DND-41 (cell line): ENCODE measurements around the gene AFF2.
A peak's percentile ranks its signal among the peaks of the same experiment; 100 is the strongest.

Source experiments
- ATAC-seq: fragments of 200-7000 bp; cut with Tn5 transposase; 3 replicates; pipeline ENCODE4 v1.9.1; 2021; ENCODE audit warnings: low read depth; ENCODE audit not compliant: insufficient read depth
- DNase-seq: peaks from one replicate; pipeline ENCODE4 v3.0.0-alpha.2; 2020
- H2AFZ ChIP-seq: 2 replicates; pipeline ENCODE4 v1.6.0; 2012; ENCODE audit warnings: low read depth, low read length
- H3K27ac ChIP-seq: 2 replicates; pipeline ENCODE4 v1.5.1; 2012; ENCODE audit warnings: low read length, inconsistent platforms
- H3K27me3 ChIP-seq: fragments of 200-600 bp; sonication (generic); 2 replicates; pipeline ENCODE4 v1.6.0; 2012; ENCODE audit warnings: low read length, mild to moderate bottlenecking, inconsistent platforms; ENCODE audit not compliant: insufficient read depth, poor library complexity
- H3K36me3 ChIP-seq: 2 replicates; pipeline ENCODE4 v1.5.1; 2012; ENCODE audit warnings: low read length, inconsistent platforms; ENCODE audit not compliant: insufficient read depth
- H3K4me1 ChIP-seq: 2 replicates; pipeline ENCODE4 v1.5.1; 2012; ENCODE audit warnings: mild to moderate bottlenecking, low read length; ENCODE audit not compliant: insufficient read depth
- H3K4me2 ChIP-seq: 2 replicates; pipeline ENCODE4 v1.6.0; 2012; ENCODE audit warnings: mild to moderate bottlenecking, moderate library complexity, low read length, inconsistent platforms; ENCODE audit not compliant: insufficient read depth
- H3K4me3 ChIP-seq, 2 experiments: fragments of 200-600 bp in 1 of 2; shearing (Covaris generic) in 1 of 2; 2 replicates each; pipeline ENCODE4 v1.5.1; 2012 to 2016; ENCODE audit warnings: inconsistent platforms in 2 of 2, low read length in 2 of 2, mild to moderate bottlenecking in 2 of 2, low read depth in 1 of 2, moderate library complexity in 1 of 2
- H3K79me2 ChIP-seq: 2 replicates; pipeline ENCODE4 v1.6.0; 2012; ENCODE audit warnings: low read length, inconsistent platforms; ENCODE audit not compliant: insufficient read depth
- H3K9ac ChIP-seq: 2 replicates; pipeline ENCODE4 v1.6.0; 2012; ENCODE audit warnings: low read depth, mild to moderate bottlenecking, inconsistent platforms, low read length, moderate library complexity
- H3K9me3 ChIP-seq: 2 replicates; pipeline ENCODE4 v1.5.1; 2012; ENCODE audit warnings: low read length, moderate library complexity, mild to moderate bottlenecking, inconsistent platforms; ENCODE audit not compliant: insufficient read depth, severe bottlenecking
- H4K20me1 ChIP-seq: 2 replicates; pipeline ENCODE4 v1.6.0; 2012; ENCODE audit warnings: low read length; ENCODE audit not compliant: insufficient read depth
- EZH2 ChIP-seq: IDR thresholded peaks from 3 replicates; pipeline ENCODE4 v1.6.1; 2012; ENCODE audit warnings: borderline replicate concordance, low read depth, mild to moderate bottlenecking, moderate library complexity, low read length, inconsistent platforms; ENCODE audit not compliant: severe bottlenecking
- TF ChIP-seq, protein P1 (sequence below): IDR thresholded peaks from 2 replicates; pipeline ENCODE4 v1.5.1; 2012; ENCODE audit warnings: borderline replicate concordance, low read length, moderate library complexity, mild to moderate bottlenecking; ENCODE audit not compliant: poor library complexity, severe bottlenecking; ENCODE audit errors: extremely low read depth

AFF2 gene

DNA sequence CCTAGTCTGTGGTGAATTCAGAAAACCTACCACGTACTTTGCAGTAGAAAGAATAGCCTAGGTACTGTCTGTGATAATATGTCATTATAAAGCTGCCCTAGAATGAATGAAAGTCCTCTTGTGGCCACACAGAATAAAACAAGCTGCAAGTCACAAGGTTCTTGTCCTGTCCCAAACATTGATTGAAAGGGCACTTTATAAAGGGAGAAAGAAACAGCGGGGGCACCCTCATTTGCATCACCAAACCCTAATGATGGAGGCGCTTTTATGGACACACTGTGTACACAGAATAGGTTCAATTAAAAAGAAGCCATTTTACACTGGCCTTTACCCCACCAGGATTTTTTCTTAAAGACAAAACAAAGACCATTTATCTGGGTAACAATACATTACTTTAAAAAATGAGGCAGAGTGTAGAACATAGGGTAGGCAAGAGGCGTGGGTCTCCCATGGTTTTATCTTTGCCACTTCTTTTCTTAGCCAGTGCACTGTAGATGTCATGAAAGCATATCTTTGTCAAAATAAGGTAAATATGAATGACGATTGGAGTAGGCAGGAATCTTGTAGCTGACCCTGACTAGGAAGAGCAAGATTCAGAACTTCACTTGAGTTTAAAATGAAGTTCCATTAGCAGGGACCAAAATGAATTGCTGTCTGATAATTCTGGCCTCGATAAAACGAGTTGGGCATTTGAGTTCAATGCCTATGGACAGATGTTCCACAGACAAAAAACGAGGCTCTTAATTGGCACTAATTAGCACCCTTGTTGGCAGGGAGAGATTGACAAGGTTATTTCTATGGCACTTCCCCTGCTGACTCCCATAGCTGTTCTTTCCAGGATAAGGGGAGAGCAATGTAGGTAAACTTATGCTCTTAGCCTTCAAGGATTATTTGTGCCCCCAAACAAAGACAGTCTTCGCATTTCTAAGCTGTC is 365.1 kb downstream of the AFF2 start:
- Histone ChIP-seq H3K27me3 (no peaks in the 10 kb centered on the region), H3K4me3 (no peak overlapping the region), H3K4me2 (no peak overlapping the region), H3K79me2 (no peaks in the 10 kb centered on the region), H3K27ac (no peak overlapping the region), H3K9me3 (no peaks in the 10 kb centered on the region), H3K9ac (no peak overlapping the region), H2AFZ (no peak overlapping the region), H3K4me1 (no peaks in the 10 kb centered on the region), H3K36me3 (no peaks in the 10 kb centered on the region), H4K20me1 (no peaks in the 10 kb centered on the region)
- no peak for DNase-seq
- ATAC-seq = no peak
- TF ChIP-seq, protein P1, sequence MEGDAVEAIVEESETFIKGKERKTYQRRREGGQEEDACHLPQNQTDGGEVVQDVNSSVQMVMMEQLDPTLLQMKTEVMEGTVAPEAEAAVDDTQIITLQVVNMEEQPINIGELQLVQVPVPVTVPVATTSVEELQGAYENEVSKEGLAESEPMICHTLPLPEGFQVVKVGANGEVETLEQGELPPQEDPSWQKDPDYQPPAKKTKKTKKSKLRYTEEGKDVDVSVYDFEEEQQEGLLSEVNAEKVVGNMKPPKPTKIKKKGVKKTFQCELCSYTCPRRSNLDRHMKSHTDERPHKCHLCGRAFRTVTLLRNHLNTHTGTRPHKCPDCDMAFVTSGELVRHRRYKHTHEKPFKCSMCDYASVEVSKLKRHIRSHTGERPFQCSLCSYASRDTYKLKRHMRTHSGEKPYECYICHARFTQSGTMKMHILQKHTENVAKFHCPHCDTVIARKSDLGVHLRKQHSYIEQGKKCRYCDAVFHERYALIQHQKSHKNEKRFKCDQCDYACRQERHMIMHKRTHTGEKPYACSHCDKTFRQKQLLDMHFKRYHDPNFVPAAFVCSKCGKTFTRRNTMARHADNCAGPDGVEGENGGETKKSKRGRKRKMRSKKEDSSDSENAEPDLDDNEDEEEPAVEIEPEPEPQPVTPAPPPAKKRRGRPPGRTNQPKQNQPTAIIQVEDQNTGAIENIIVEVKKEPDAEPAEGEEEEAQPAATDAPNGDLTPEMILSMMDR = no peak
- no peak for TF ChIP-seq EZH2

DNA sequence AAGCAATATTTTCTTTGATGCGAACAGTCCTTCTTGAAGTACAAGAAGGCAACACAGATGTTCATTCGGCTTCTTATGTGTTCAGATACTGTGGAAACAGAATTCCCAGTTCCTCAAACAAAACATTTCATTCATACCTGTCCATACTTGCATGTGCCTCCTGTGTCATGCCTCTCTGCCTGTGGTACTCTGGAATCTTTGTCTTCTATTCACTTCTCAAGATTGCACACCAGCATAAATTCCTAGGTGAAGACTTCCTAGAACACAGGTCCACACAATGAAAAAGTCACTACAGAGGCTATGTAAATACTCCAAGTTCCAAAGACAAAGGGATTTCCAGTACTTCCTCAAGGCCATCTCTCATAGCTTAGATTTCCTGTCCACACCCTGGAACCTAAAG is 367.2 kb downstream of the AFF2 start:
- Histone ChIP-seq H3K27ac (no peak overlapping the region), H3K27me3 (no peaks in the 10 kb centered on the region), H3K79me2 (no peaks in the 10 kb centered on the region), H3K4me1 (no peaks in the 10 kb centered on the region), H3K4me2 (no peak overlapping the region), H3K4me3 (no peak overlapping the region), H4K20me1 (no peaks in the 10 kb centered on the region), H3K9me3 (no peaks in the 10 kb centered on the region), H3K9ac (no peak overlapping the region), H3K36me3 (no peaks in the 10 kb centered on the region), H2AFZ (no peak overlapping the region)
- DNase-seq = no peak
- no peak for ATAC-seq
- TF ChIP-seq, protein P1 = no peak
- no peak for TF ChIP-seq EZH2

DNA sequence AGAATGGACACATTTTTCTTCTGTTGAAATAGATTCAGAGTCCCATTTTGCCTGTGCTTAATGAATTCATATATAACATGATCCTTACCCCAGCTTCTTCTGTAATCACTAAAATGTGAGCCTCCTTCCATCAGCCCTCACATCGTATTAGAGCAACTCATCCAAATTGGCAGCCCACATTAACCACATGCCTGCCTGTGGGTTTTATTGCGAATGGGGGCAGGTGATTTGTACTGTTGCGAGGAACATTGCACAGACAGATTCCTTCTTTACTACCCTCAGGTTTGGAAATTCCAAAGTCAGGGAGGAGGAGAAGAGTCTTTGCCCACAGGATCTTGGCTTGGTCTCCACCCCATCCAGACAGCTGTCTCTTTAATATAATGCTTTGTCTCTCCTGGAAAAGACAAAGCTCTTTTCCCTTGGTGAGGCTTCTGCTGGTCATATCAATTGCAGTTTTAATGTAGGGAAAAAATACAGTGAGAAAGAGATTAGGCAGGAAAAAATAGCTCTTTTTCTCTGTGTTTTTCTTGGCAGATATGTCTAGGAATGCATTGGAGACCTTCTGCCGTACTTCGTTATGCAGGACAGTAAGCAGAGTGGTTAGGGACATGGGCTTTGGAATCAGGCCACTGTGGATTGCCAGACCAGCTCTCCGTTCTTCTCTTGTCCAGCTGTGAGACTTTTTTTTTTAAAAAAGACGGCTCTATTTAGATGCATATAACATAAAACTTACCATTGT is 371.2 kb downstream of the AFF2 start:
- no peak overlapping the region for H3K4me2 ChIP-seq
- no peaks in the 10 kb centered on the region for H3K27me3 ChIP-seq
- H3K36me3 ChIP-seq = no peaks in the 10 kb centered on the region
- DNase-seq (peak; percentile 26), ATAC-seq (peak; percentile 73)
- no peaks in the 10 kb centered on the region for H3K79me2 ChIP-seq
- no peak overlapping the region for H3K27ac ChIP-seq
- no peaks in the 10 kb centered on the region for H3K9me3 ChIP-seq
- no peak overlapping the region for H3K9ac ChIP-seq
- H4K20me1 ChIP-seq = no peaks in the 10 kb centered on the region
- H3K4me3 ChIP-seq = no peak overlapping the region
- no peak overlapping the region for H2AFZ ChIP-seq
- TF ChIP-seq, protein P1 = no peak
- H3K4me1 ChIP-seq = no peaks in the 10 kb centered on the region
